Uterus (tissue), 4 donors: ENCODE data around the gene PYGL. TPM values are rescaled to one million over a fixed set of nuclear protein-coding genes. Genes with fewer than 3 reads are reported as not detected.

ENCODE experiments used
- DNase-seq, 2 donors: peaks; one replicate each; pipeline ENCODE4 v3.0.0-alpha.2; 2019 to 2020
- H3K27ac ChIP-seq, 2 donors: fragments of 200-600 bp; sonication (generic); 1 replicate in 1 of 2; 2 replicates in 1 of 2; pipeline ENCODE4 v1.5.1; 2016 to 2018
- H3K27me3 ChIP-seq, 2 donors: fragments of 200-600 bp; sonication (generic); one replicate each; pipeline ENCODE4 v1.5.1; 2018 to 2019; ENCODE audit warnings: control low read depth in 1 of 2
- H3K36me3 ChIP-seq, 2 donors: fragments of 200-600 bp; sonication (generic); one replicate each; pipeline ENCODE4 v1.5.1; 2019; ENCODE audit warnings: control low read depth in 1 of 2
- H3K4me1 ChIP-seq, 2 donors: fragments of 200-600 bp; sonication (generic); one replicate each; pipeline ENCODE4 v1.5.1; 2018 to 2019; ENCODE audit warnings: control low read depth in 1 of 2
- H3K4me3 ChIP-seq, 2 donors: fragments of 200-600 bp; sonication (generic); 1 replicate in 1 of 2; 2 replicates in 1 of 2; pipeline ENCODE4 v1.5.1; 2018 to 2019; ENCODE audit warnings: mild to moderate bottlenecking in 1 of 2
- H3K9me3 ChIP-seq, 2 donors: fragments of 200-600 bp; sonication (generic); one replicate each; pipeline ENCODE4 v1.5.1; 2019; ENCODE audit warnings: control low read depth in 1 of 2
- CTCF ChIP-seq, 4 experiments: fragments of 200-600 bp in 2 of 4; fragments of 450-650 bp in 2 of 4; sonication (generic) in 2 of 4; IDR thresholded peaks; one replicate each; pipeline ENCODE4 v1.5.1; 2016 to 2019; ENCODE audit warnings: antibody characterized with exemption in 4 of 4, mild to moderate bottlenecking in 2 of 4, moderate library complexity in 1 of 4
- POLR2A ChIP-seq, 2 donors: fragments of 450-650 bp; IDR thresholded peaks; one replicate each; pipeline ENCODE4 v1.6.1; 2016; ENCODE audit warnings: antibody characterized with exemption in 2 of 2, mild to moderate bottlenecking in 1 of 2, moderate library complexity in 1 of 2
- intact Hi-C: fragments of 100-400 bp; cut with DNase I; formaldehyde crosslinking; loops from one replicate; pipeline ENCODE4 v1.15.1; 2023; ENCODE audit warnings: low total_unique reads
- total RNA-seq, 4 donors: library from RNA; depleted of rRNA in 3 of 4; stranded (reverse); fragments of >200 nt in 3 of 4; gene quantifications; one replicate each; pipeline versions ENCODE4 v1.1.0 to v1.2.4, GENCODE V29; 2014 to 2023
- donor health status: DM: yes; HTN: yes; CAD: no.

PYGL gene
- total RNA-seq, 4 donors from 2014 or later = 15.4 to 62.4 (median 35.2) TPM

DNA sequence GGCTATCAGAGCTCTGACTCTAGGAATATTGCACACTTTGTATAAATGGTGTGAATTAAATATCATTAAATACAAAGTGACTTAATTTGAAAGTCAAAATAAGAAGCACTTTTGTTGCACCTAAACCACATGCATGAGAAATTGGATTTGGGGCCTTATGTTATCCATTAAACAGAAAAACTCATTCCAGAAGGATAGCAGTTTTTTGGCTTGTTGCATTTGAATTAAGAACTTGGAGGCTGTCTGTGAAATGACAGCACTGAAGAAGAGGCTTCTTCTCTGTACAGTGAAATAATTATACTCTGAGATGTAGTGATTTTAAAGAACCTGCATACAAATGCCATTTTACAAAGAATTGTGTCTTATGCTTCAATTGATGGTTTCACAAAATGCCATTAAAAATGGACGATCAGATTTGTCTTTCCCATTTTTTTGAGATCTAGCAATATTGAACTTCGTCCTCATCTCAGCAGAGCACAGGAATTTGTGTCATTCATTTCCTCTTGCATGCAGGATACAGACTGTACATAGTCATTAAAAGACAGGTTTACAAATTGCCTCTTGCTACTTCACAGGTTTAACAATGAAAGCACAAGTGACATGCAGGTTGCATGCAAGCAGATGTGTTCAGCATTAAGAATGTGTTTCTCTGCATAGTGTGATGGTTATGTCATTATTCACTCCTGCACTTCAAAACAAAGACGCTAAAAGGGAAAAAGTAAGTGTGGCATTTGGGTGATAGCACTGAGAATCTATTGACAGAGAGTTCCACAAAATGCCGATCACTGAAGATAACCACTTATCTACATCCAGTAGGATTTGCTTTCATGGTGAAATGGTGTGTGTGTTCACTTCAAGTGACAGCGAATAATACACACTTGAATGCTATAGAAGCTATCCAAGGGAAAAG lies 35.9 kb upstream of the PYGL start:
- Histone ChIP-seq H3K9me3 (no peaks in the 10 kb centered on the region), H3K27ac (no peak overlapping the region), H3K27me3 (no peaks in the 10 kb centered on the region), H3K4me3 (no peak overlapping the region), H3K4me1 (no peaks in the 10 kb centered on the region), H3K36me3 (no peaks in the 10 kb centered on the region)
- intact Hi-C loops = no loop called here
- DNase-seq = no peak
- TF ChIP-seq CTCF (IDR thresholded peaks at IDR 0.05) (no peak), POLR2A (IDR thresholded peaks at IDR 0.05) (no peak)

GRCh38 chr14:50978888-50979287 lies 34.6 kb upstream of the PYGL start:
- no peaks in the 10 kb centered on the region for H3K9me3 ChIP-seq
- TF ChIP-seq CTCF (IDR thresholded peaks at IDR 0.05) (no peak), POLR2A (IDR thresholded peaks at IDR 0.05) (no peak)
- no peaks in the 10 kb centered on the region for H3K36me3 ChIP-seq
- H3K4me1 ChIP-seq = no peaks in the 10 kb centered on the region
- no peak overlapping the region for H3K27ac ChIP-seq
- intact Hi-C loops = no loop called here
- H3K27me3 ChIP-seq = no peaks in the 10 kb centered on the region
- DNase-seq = no peak
- H3K4me3 ChIP-seq = no peak overlapping the region

GRCh38 chr14:50978529-50978871 lies 34.2 kb upstream of the PYGL start:
- Histone ChIP-seq H3K36me3 (no peaks in the 10 kb centered on the region), H3K27me3 (no peaks in the 10 kb centered on the region), H3K4me1 (no peaks in the 10 kb centered on the region), H3K4me3 (no peak overlapping the region), H3K9me3 (no peaks in the 10 kb centered on the region), H3K27ac (no peak overlapping the region)
- intact Hi-C loops = no loop called here
- no peak for TF ChIP-seq POLR2A (IDR thresholded peaks at IDR 0.05)
- TF ChIP-seq CTCF (IDR thresholded peaks at IDR 0.05) = no peak
- DNase-seq = no peak

DNA sequence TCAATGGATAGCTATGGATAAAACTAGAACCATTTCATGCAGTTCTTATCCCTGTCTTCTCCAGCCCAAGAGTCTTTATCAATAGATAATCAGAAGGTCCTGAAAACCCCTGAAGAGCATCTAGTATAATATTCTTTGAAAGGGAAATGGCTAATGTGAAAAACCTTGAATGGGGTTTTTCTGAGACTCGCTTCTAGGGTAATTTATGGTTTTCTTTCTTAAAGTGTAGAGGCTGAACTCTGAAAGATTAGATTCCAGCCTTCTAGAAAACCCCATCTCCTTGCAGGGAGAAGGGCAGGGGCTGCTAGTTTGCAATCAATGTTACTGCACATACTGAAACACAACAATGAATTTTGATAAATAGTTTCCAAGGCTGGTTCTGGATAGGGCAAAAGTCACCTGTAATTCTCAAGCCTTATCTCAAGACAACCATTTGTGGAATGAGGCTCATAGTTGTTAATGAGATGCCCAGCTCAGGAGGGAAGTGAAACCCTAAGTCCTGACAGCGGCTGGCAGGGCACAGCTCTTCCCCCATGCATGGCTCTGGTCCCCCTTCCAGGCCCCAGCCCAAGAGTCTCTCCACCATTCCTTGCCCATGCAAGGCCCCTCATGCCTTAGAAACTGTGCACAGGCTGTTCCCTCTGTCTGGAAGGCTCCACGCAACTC lies 33.7 kb upstream of the PYGL start:
- Histone ChIP-seq H3K27me3 (no peaks in the 10 kb centered on the region), H3K4me1 (no peaks in the 10 kb centered on the region), H3K9me3 (no peaks in the 10 kb centered on the region), H3K4me3 (no peak overlapping the region), H3K36me3 (no peaks in the 10 kb centered on the region), H3K27ac (no peak overlapping the region)
- intact Hi-C loops = no loop called here
- TF ChIP-seq CTCF (IDR thresholded peaks at IDR 0.05) = no peak
- no peak for TF ChIP-seq POLR2A (IDR thresholded peaks at IDR 0.05)
- DNase-seq = no peak

DNA sequence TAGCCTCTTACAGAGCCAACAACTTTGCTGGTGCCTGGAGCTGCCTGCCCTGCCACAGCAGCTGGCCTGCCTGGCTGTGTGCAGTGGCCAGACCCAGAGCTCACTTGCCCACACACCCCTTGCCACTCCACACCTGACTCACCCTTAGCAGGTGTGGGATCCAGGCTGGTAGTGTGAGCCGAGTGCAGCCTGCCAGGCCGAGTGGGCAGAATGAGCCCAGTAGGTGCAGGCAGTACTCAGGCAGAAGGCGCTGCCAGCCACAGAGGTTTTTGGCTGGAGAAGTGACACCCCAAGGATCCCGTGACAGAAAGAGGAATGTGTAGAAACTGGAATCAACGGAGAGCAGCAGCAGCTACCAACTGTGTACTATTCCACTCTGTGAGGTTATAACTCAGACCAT lies 29.8 kb upstream of the PYGL start:
- Histone ChIP-seq H3K36me3 (no peaks in the 10 kb centered on the region), H3K27me3 (no peaks in the 10 kb centered on the region), H3K4me1 (no peaks in the 10 kb centered on the region), H3K9me3 (no peaks in the 10 kb centered on the region), H3K4me3 (no peak overlapping the region), H3K27ac (no peak overlapping the region)
- TF ChIP-seq POLR2A (IDR thresholded peaks at IDR 0.05) (no peak), CTCF (IDR thresholded peaks at IDR 0.05) (no peak)
- DNase-seq = no peak
- intact Hi-C loops = no loop called here
